Suppressor macrophage treated with lipopolysaccharide for 1 hour (primary cell): ENCODE results near the gene SEPTIN8.

Source experiments
- DNase-seq, 3 donors: peaks; one replicate each; pipeline ENCODE4 v3.0.0-alpha.2; 2020 to 2022

SEPTIN8 gene

GRCh38 chr5:132763181-132764036, 13.6 kb downstream of the SEPTIN8 start:
- peak; percentile 45 to 53 (median 47) for DNase-seq

- no peak for DNase-seq
These were observed 14.6 kb downstream of the SEPTIN8 start for GRCh38 chr5:132762246-132763000.

DNA sequence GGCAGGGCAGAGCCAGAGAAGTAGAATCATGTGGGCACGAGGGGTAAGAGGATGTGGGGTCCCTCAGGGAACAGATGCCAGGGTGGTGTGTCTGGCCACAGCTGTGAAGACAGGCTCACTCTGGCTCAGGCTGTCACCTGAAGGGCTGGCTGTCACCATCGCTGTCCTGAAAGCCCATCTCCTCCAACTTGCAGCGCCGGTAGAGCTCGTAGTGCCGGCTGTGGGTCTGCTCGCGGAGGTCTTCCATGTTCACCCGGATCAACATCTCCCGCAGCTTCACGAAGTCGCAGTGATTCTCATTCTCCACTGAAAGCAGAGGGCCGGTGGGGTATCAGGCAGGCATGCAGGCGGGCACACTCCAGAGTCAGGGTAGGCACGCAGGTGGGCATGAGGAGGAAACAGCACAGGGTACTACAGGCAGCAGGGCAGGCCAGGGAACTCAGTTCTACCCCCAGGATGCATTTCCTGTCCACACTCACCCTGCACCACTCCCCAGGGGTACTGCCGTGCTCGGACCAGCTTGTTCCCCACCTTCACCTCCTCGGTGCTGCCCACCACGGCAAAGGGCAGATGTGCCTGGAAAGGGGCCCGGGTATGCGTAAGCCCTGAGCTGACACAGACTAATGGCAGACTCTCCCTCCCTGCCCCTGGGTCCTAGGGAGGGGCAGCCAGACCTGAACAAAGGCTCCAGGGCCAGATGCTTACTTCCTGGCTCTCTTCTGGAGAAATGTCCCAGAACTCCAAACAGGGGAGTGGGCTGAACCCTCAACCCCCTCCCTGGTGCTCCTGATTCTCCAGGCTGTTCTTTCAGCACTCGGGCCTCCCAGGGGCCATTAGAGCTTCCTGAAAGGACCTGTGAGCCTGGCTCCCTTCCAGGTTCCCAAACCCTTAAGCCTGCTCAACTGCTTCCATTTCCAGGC, 15.5 kb downstream of the SEPTIN8 start:
- no peak for DNase-seq

- DNase-seq, result no peak
These were observed 16.3 kb downstream of the SEPTIN8 start for GRCh38 chr5:132760601-132761317.

DNA sequence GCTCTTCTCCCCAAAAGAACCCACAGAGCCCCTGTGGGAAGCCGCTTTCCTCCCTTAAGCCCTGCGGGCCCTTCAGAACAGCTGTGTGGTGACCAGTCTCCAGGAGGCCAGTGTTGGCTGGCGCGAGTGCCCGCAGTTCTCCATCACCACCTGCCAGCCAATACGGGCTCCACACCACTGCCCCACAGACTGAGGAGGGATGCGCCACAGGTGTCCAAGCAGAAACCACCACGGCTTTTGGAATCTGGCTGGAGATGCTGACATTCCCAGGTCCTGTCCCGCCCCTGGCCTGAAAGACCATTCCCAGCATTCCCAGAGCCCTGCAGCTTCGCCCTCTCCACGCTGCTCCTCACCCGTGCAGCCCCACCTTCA, 17.0 kb downstream of the SEPTIN8 start:
- no peak for DNase-seq

GRCh38 chr5:132759114-132760048, 17.7 kb downstream of the SEPTIN8 start:
- DNase-seq, result no peak

- DNase-seq, result no peak
These were observed 18.6 kb downstream of the SEPTIN8 start for GRCh38 chr5:132758451-132758850.

DNA sequence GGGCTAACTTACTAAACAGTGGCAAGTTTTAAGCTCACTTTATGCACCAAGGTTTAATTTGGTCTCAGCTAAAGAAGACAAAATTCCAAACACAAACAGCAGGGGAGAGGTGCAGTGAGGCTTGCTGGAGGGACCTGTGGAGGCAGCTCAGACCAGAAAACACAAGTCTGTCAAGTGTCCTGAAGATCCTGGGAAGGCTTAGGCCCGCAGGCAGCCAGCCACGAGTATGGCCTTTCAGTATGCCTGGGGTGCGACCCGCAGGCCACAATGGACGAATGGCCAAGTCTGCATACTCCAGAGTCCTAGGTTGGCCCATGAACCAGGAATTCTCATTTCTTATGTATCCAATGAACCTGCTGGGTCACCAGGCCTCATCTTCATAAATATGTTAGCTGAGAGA, 20.5 kb downstream of the SEPTIN8 start:
- no peak for DNase-seq

- DNase-seq, result peak in 2 of 3 donors; percentile 18 to 27
These were observed 22.1 kb downstream of the SEPTIN8 start for GRCh38 chr5:132754947-132755346.

DNA sequence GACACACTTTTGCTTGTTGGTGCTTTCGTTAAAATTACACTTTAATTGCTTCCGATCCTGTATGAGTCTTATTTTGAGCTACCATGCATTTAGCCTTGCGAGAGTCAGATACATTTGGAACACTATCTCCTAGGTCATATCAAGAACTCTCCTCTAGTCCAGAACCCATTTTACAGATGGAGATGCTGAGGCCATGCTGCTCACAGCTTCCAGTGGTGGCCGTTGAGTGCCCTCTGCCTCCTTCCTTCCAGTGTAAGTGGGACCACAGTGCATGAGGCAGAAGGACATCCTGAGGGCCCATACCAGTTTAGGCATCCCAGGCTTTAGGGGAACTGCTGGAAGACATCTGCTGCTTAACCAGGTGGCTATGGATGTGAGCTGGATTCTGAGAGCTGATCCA, 22.9 kb downstream of the SEPTIN8 start:
- DNase-seq, result no peak

- DNase-seq, result no peak
These were observed 23.7 kb downstream of the SEPTIN8 start for GRCh38 chr5:132753135-132753987.

DNA sequence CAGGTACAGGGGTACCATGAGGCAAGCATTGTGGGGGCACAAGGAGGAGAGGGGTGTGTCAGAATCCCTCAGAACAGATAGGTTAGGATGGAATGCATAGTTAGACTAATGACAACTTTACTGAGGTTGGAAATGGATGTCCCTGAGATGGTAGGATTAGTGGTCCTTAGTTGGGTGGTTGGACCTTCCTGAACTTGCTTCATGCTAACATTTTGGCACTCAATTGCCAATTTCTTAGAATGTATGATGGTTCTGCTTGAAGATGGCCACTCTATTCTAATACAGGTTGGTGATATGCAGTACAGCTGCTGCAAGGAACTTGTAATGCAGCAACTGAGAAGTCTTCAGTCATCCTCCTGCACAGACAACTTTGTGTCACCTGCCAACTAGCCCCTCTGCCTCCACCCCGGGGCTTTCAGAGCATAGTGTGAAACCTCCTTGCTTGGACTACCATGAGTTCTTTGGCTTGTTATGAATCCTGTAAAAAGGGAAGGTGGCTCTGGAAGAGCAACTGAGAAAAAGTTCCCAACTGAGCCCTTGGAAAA, 24.4 kb downstream of the SEPTIN8 start:
- DNase-seq, result no peak

DNA sequence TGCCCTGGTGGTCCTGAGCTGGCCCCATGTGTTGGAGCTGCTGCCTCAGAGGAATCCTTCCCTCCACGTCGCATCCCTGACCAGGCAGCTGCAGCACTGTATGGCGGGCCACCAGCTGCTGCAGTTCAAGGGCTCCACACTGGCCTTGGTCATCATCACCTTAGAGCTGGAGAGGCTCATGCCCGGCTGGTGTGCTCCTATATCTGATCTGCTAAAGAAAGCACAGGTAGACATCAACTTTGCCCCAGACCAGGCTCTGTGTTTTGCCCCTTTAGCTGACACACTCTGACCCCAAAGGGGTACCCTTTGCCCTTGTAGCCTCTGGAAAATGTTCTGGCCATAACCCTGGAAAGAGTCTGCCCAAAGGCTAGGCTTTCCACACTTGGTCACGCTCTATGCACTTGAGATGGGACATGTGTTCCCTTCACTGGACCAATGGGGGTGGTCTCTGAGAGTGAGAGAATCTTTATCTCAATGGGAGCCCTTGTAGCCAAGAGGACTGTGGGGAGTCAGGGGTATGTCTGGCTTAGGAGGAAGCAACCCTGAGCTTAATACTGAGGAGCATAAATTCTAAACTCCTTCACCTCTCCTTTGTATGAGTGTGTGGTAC, 25.0 kb downstream of the SEPTIN8 start:
- no peak for DNase-seq

DNA sequence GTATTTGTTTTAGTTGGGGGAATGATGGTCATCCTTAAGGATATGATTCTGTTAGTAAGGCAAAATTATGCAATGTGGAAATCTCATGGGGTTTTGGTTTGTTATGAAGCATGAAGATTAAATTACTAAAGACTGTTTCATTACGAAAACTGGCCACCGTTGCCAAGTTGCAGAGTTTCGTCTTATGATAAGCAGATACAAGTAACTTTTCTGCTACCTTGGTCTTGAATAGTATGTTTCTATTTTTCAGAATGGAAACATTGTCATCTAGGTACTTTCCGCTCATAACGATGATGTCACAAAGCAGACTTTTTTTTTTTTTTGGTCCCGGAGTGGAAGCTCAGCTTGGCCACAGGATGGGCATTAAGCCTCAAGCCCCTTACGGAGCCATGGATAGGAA, 25.6 kb downstream of the SEPTIN8 start:
- DNase-seq, result peak; percentile 32 to 66 (median 44)

GRCh38 chr5:132750471-132751230, 26.4 kb downstream of the SEPTIN8 start:
- DNase-seq, result no peak

DNA sequence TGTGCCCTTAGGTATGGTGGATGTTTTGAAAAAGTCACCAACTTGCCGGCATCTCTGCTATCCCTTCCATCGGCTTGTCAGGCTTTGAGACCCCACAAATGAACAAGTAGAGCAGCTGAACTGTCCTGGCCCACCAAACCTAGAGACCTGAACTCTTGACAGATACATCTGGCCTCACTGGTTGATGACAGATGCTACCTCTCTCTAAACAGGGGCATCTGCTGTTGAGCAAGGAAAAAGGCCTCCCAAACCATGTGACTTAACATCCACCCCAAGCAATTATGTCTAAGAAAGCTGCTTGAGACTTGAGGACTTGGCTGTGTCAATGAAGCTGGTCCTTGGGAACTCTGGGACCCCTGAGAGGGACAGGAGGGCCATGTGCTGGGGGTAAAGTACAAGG, 27.5 kb downstream of the SEPTIN8 start:
- DNase-seq, result no peak

GRCh38 chr5:132748522-132749000, 28.5 kb downstream of the SEPTIN8 start:
- no peak for DNase-seq

DNA sequence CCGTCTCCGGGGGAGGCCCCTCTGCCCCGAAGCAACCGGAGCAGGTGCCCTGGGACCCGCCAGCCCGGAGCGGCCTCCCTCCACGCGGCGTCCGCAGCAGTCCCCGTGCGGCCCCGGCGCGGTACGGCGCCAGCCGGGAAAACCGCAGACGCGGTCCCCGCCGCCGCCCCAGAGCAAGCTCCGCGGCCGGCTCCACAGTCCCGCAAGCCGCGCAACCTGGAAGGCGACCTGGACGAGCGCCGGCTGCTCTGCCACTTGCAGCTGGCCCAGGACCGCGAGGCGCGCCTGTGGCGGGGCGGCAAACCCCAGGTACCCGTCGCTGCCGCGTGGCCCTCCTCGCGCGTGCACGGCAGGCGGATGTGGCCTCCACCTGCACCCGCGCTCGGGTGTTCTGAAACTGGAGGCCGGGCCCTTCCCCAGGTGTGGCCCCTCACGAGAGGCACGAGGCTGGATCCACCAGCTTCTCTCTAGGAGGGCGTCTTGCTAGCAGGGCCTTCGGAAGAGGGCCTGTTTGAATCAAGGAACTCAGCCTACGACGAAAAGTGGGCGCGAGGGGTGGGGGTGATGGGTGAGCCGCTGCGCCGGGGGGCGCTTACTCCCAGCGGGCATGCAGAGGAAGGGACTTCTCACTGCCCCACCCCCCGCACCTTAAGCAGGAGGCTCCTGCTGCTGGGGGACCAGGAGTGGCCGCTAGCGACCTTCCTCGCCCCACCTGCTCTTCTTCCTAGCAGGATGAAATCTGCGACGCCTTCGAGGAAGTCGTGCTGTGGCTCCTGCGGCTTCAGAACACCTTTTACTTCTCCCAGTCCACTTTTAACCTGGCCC, 29.2 kb downstream of the SEPTIN8 start:
- no peak for DNase-seq
